Activated naive CD4-positive, alpha-beta T cell treated with anti-CD3 and anti-CD28 coated beads, Interleukin-2, amount 10 ng/mL, durations not matched to agents 7 days and 5 days (primary cell): ENCODE data around the gene POGZ.

Experiments
- CTCF ChIA-PET: fragments of 350-600 bp; sonication (Branson Sonifier 250); formaldehyde crosslinking; loops from one replicate; lab custom pipeline; 2021; ENCODE audit warnings: antibody characterized with exemption; lab: Charles Lee
- DNase-seq: peaks from one replicate; pipeline ENCODE4 v3.0.0-alpha.2; 2020
- H3K27ac Mint-ChIP-seq: one replicate; pipeline ENCODE4 v1.8.0; 2021; ENCODE audit warnings: mild to moderate bottlenecking, moderate library complexity, mixed read lengths
- H3K27me3 Mint-ChIP-seq: one replicate; pipeline ENCODE4 v1.8.0; 2021; ENCODE audit warnings: mild to moderate bottlenecking, mixed read lengths
- H3K36me3 Mint-ChIP-seq: one replicate; pipeline ENCODE4 v1.8.0; 2021; ENCODE audit warnings: mixed read lengths
- H3K4me1 Mint-ChIP-seq: one replicate; pipeline ENCODE4 v1.8.0; 2021; ENCODE audit warnings: mixed read lengths
- H3K4me3 Mint-ChIP-seq: one replicate; pipeline ENCODE4 v1.8.0; 2021; ENCODE audit warnings: mild to moderate bottlenecking, moderate library complexity, mixed read lengths
- H3K9me3 Mint-ChIP-seq: one replicate; pipeline ENCODE4 v1.8.0; 2021; ENCODE audit warnings: mixed read lengths

The POGZ gene

GRCh38 chr1:151486557-151486956 lies 27.3 kb upstream of the POGZ start:
- H3K4me1 Mint-ChIP-seq: no peaks in the 10 kb centered on the region
- H3K27ac Mint-ChIP-seq: no peak overlapping the region
- no peak overlapping the region for H3K4me3 Mint-ChIP-seq
- H3K27me3 Mint-ChIP-seq: peaks cover 4% of the 10 kb centered on the region
- no peaks in the 10 kb centered on the region for H3K36me3 Mint-ChIP-seq
- CTCF ChIA-PET: no interaction called here
- peaks cover 4% of the 10 kb centered on the region for H3K9me3 Mint-ChIP-seq
- DNase-seq: no peak

GRCh38 chr1:151485685-151486255 lies 26.5 kb upstream of the POGZ start:
- H3K27me3 Mint-ChIP-seq: peaks cover 4% of the 10 kb centered on the region
- peaks cover 4% of the 10 kb centered on the region for H3K9me3 Mint-ChIP-seq
- no peaks in the 10 kb centered on the region for H3K4me1 Mint-ChIP-seq
- DNase-seq: no peak
- H3K36me3 Mint-ChIP-seq: no peaks in the 10 kb centered on the region
- no peak overlapping the region for H3K27ac Mint-ChIP-seq
- H3K4me3 Mint-ChIP-seq: no peak overlapping the region
- CTCF ChIA-PET: no interaction called here

DNA sequence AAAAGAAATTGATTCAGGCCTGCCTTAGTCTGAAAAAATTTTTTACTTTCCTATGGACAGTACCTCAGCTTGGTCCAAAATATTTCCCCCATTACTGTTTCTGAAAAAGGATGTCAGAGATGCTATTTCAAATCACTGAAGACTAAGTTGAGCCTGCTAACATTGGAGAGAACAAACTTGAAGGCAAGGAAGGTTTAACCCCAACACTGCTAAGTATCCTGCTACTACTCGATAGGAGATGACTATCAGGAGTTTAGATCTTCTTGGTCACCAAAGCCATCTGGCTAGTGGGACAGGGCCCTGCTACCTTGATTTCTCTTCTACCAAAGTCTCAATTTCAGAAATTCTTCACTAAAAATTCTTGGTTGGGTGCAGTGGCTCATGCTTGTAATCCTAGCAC lies 22.7 kb upstream of the POGZ start:
- Mint-ChIP-seq H3K4me3 (no peak overlapping the region), H3K9me3 (peaks cover 7% of the 10 kb centered on the region), H3K4me1 (no peaks in the 10 kb centered on the region), H3K27ac (no peak overlapping the region), H3K36me3 (no peaks in the 10 kb centered on the region), H3K27me3 (peaks cover 10% of the 10 kb centered on the region)
- DNase-seq: no peak
- CTCF ChIA-PET: interaction anchor here (0.6 kb wide), 1 partner anchor 45 kb away, joined by 3 read pairs; no protein-coding TSS in a partner anchor

DNA sequence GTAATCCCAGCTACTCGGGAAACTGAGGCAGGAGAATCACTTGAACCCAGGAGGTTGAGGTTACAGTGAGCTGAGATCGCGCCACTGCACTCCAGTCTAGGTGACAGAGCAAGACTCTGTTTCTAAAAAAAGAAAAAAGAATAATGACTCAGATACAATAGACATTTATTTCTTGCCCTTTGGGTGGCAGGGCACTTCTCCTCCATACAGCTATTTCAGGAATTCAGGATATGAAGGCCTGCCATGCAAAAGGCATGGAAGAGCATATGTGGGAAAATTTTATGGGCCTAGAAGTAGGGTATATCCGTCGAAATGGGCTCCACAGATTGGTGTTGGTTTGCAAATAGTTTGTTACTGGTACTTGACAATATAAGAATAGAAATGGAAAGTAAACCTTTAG lies 20.2 kb upstream of the POGZ start:
- Mint-ChIP-seq H3K27ac (no peak overlapping the region), H3K4me3 (no peak overlapping the region), H3K36me3 (no peaks in the 10 kb centered on the region), H3K4me1 (no peaks in the 10 kb centered on the region), H3K27me3 (peaks cover 7% of the 10 kb centered on the region), H3K9me3 (peaks cover 7% of the 10 kb centered on the region)
- DNase-seq: no peak
- CTCF ChIA-PET: interaction anchor here (0.5 to 1.1 kb wide), 2 partner anchors 10 to 15 kb away, joined by 3 to 4 read pairs; no protein-coding TSS in a partner anchor

DNA sequence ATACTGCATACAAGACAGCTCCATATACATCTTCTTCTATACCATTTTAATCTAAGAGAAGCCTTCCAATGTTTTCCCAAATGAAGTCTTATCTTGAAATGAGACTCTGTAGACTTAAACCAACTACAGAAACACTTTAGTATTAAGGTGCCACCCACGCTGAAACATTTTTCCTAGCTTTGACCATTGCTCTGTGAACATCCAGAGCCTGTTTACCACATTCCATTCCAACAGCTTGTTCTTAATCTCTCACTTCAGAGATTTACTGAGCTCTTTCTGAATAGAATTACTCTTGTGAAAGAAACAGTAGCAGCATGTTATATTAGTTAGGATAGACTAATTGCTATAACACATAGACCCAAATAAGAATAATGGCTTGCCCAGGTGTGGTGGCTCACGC lies 19.6 kb upstream of the POGZ start:
- peaks cover 7% of the 10 kb centered on the region for H3K27me3 Mint-ChIP-seq
- CTCF ChIA-PET: interaction anchor here (0.5 to 1.1 kb wide), 2 partner anchors 9 to 14 kb away, joined by 3 to 4 read pairs; no protein-coding TSS in a partner anchor

DNA sequence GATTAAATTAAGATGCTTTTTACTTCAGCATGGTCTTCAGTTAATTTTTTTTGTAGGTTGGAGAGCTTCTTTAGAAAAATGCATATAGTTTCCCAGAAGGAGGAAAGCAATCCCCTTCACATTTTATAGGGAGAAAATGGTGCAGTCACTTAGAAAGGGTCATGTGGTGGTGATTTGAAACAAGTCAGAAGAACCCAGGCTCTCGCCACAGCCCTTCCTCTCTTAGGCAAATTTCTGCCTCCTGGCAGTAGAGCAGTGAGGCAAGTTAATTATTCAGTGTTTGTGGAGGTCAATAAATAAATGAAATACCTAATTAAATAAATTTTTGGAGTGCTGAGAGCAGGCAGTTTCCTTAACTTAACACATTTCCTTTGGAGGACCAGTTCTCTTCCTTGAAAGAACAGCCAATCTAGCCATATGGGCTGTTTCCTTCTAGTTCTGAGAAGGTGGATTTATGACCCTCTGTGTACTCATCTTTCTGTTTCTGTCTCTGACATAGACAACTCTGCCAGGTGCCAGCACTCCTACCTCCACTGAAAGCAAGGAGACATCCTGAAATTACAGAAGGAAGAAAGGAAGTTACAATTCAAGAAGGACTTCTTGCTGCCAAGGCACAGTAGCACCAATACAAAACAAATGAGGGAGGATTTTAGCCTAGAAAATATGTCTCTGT lies 19.0 kb upstream of the POGZ start:
- DNase-seq: no peak
- peaks cover 9% of the 10 kb centered on the region for H3K4me1 Mint-ChIP-seq
- peaks cover 7% of the 10 kb centered on the region for H3K9me3 Mint-ChIP-seq
- CTCF ChIA-PET: interaction anchor here (1.1 kb wide), 1 partner anchor 9 kb away, joined by 4 read pairs; no protein-coding TSS in a partner anchor
- no peaks in the 10 kb centered on the region for H3K36me3 Mint-ChIP-seq
- no peak overlapping the region for H3K27ac Mint-ChIP-seq
- H3K27me3 Mint-ChIP-seq: peaks cover 7% of the 10 kb centered on the region
- H3K4me3 Mint-ChIP-seq: no peak overlapping the region

More for the DNA sequence above, 19.6 kb upstream of the POGZ start:
- Mint-ChIP-seq H3K27ac (no peak overlapping the region), H3K36me3 (no peaks in the 10 kb centered on the region), H3K4me3 (no peak overlapping the region), H3K4me1 (peaks cover 3% of the 10 kb centered on the region), H3K9me3 (peaks cover 7% of the 10 kb centered on the region)
- no peak for DNase-seq

DNA sequence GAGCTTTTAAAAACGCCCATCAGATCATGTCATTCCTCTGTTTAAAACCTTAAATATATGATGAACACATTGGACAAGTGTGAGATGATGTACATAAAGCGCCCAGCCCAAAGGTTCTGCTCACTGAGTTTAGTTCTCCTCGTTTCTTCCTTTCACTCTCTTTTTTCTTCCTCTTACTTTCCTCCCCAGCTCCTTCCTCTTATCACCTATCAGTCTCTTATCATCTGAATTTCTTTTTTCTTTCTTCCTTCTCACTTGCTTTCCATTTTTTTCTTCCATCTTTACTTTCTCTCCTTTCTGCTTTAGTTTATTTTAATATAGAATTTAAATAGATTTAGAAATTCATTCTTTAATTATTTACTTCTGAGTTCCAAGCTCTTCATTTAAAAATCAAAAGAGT lies 17.8 kb upstream of the POGZ start:
- Mint-ChIP-seq H3K9me3 (peaks cover 5% of the 10 kb centered on the region), H3K36me3 (no peaks in the 10 kb centered on the region), H3K4me1 (peaks cover 19% of the 10 kb centered on the region), H3K4me3 (no peak overlapping the region), H3K27me3 (peaks cover 14% of the 10 kb centered on the region), H3K27ac (no peak overlapping the region)
- DNase-seq: no peak
- CTCF ChIA-PET: no interaction called here

DNA sequence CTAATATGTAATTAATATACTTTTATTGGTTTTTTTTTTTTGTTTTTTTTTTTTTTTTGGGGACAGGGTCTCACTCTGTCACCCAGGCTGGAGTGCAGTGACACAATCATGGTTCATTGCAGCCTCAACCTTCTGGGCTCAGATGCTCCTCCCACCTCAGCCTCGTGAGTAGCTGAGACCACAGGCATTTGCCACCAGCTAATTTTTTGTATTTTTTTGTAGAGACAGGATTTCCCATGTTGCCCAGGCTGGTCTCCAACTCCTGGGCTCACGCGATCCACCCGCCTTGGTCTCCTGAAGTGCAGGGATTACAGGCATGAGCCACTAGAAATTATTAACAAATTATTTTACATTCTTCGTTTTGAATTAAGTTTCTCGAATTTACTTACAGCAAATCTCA lies 16.8 kb upstream of the POGZ start:
- Mint-ChIP-seq H3K4me1 (peaks cover 19% of the 10 kb centered on the region), H3K9me3 (peaks cover 3% of the 10 kb centered on the region), H3K27me3 (peaks cover 14% of the 10 kb centered on the region), H3K27ac (no peak overlapping the region), H3K4me3 (no peak overlapping the region), H3K36me3 (no peaks in the 10 kb centered on the region)
- DNase-seq: no peak
- CTCF ChIA-PET: interaction anchor here (1.4 kb wide), 1 partner anchor 10 kb away, joined by 3 read pairs; no protein-coding TSS in a partner anchor

DNA sequence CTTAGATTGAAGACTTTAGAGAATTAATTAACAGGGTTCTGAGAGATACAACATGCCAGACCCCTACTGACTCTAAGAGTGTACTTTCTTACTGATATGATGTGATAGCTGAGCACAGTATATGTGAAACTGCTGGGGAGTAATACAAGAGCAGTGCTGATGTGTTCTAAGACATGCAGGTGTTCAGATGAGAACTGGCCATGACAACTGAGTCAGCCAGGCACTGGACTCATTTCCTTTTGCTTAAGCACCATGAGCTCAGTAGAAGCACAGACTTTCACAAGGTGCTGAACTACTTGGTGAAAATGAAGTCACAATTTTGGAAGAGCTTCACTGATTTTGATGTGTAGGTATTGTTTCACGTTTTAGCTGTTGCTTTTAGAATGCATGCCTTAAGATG lies 15.9 kb upstream of the POGZ start:
- peaks cover 19% of the 10 kb centered on the region for H3K4me1 Mint-ChIP-seq
- CTCF ChIA-PET: interaction anchor here (1.0 to 1.9 kb wide), 3 partner anchors 9 to 59 kb away, joined by 3 to 6 read pairs (median 5); no protein-coding TSS in a partner anchor
- DNase-seq: no peak
- H3K4me3 Mint-ChIP-seq: no peak overlapping the region
- no peaks in the 10 kb centered on the region for H3K9me3 Mint-ChIP-seq
- H3K27ac Mint-ChIP-seq: no peak overlapping the region
- H3K36me3 Mint-ChIP-seq: no peaks in the 10 kb centered on the region
- peaks cover 17% of the 10 kb centered on the region for H3K27me3 Mint-ChIP-seq

DNA sequence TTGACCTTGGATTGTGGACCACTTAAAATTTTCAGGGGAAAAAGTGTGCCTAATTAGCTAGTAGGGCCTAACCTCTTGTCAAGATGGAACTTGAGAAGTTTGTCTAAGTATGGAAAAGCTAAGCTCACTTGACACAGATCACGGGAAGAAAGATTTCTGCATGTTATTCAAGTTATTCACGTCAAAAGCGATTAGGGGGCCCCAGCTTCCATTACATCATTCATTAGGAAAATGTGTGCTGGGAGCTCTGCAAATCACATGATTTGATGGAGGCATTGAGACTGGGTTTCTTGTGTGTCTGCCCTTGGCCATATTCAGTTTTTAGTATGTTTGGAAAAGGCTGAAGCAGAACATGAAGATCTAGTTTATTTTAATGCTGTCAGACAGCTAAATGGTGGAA lies 15.5 kb upstream of the POGZ start:
- Mint-ChIP-seq H3K9me3 (no peaks in the 10 kb centered on the region), H3K4me1 (peaks cover 19% of the 10 kb centered on the region), H3K27me3 (peaks cover 16% of the 10 kb centered on the region), H3K27ac (no peak overlapping the region), H3K36me3 (no peaks in the 10 kb centered on the region), H3K4me3 (no peak overlapping the region)
- CTCF ChIA-PET: interaction anchor here (1.0 to 1.9 kb wide), 2 partner anchors 10 to 59 kb away, joined by 5 to 6 read pairs; no protein-coding TSS in a partner anchor
- DNase-seq: no peak

- DNase-seq: no peak
- Mint-ChIP-seq H3K4me3 (peak overlapping the region; percentile 40), H3K36me3 (no peaks in the 10 kb centered on the region), H3K9me3 (no peaks in the 10 kb centered on the region), H3K27ac (no peak overlapping the region), H3K27me3 (peaks cover 22% of the 10 kb centered on the region), H3K4me1 (peaks cover 19% of the 10 kb centered on the region)
- CTCF ChIA-PET: interaction anchor here (0.7 kb wide), 1 partner anchor 27 kb away, joined by 3 read pairs; no protein-coding TSS in a partner anchor
Observed at GRCh38 chr1:151472856-151473731, 13.8 kb upstream of the POGZ start.

GRCh38 chr1:151465026-151465425 lies 5.7 kb upstream of the POGZ start:
- no peak overlapping the region for H3K27ac Mint-ChIP-seq
- H3K4me1 Mint-ChIP-seq: peaks cover 8% of the 10 kb centered on the region
- DNase-seq: no peak
- H3K27me3 Mint-ChIP-seq: peaks cover 47% of the 10 kb centered on the region
- CTCF ChIA-PET: interaction anchor here (1.2 to 1.3 kb wide), 2 partner anchors 10 to 14 kb away, joined by 3 to 6 read pairs; no protein-coding TSS in a partner anchor
- H3K36me3 Mint-ChIP-seq: no peaks in the 10 kb centered on the region
- no peaks in the 10 kb centered on the region for H3K9me3 Mint-ChIP-seq
- no peak overlapping the region for H3K4me3 Mint-ChIP-seq

- no peak for DNase-seq
- Mint-ChIP-seq H3K27me3 (peaks cover 42% of the 10 kb centered on the region), H3K27ac (no peak overlapping the region), H3K4me3 (no peak overlapping the region), H3K36me3 (peaks cover 3% of the 10 kb centered on the region), H3K9me3 (no peaks in the 10 kb centered on the region), H3K4me1 (peaks cover 21% of the 10 kb centered on the region)
- CTCF ChIA-PET: no interaction called here
Observed at GRCh38 chr1:151461694-151462093, 2.4 kb upstream of the POGZ start.

GRCh38 chr1:151458802-151459330 lies 428 bp downstream of the POGZ start:
- peak; percentile 72 for DNase-seq
- Mint-ChIP-seq H3K27me3 (peaks cover 26% of the 10 kb centered on the region), H3K4me3 (peak overlapping the region; percentile 81), H3K27ac (peak overlapping the region; percentile 95), H3K4me1 (peaks cover 28% of the 10 kb centered on the region), H3K9me3 (no peaks in the 10 kb centered on the region), H3K36me3 (peaks cover 5% of the 10 kb centered on the region)
- CTCF ChIA-PET: no interaction called here
